A673 (cell line): ENCODE data around the gene ESRRG. TPM values are rescaled to one million over a fixed set of nuclear protein-coding genes. Genes with fewer than 3 reads are reported as not detected.
A peak's percentile ranks its signal among the peaks of the same experiment; 100 is the strongest.

ENCODE experiments used
- BruUV-seq: library from RNA; stranded (reverse); fragments of 400-500 nt; replicated peaks from 2 replicates; lab custom pipeline; 2021; lab: Mats Ljungman, UMichigan
- CTCF ChIA-PET: fragments of 300-600 bp; sonication (Branson Sonifier 250); formaldehyde crosslinking; loops from one replicate; lab custom pipeline; 2022; ENCODE audit warnings: antibody characterized with exemption; lab: Charles Lee
- POLR2A ChIA-PET: fragments of 300-600 bp; sonication (Branson Sonifier 250); formaldehyde crosslinking; loops from one replicate; lab custom pipeline; 2022; ENCODE audit warnings: antibody characterized with exemption; ENCODE audit not compliant: low non-redundant PET; lab: Charles Lee
- DNase-seq: peaks from one replicate; pipeline ENCODE4 v3.0.0-alpha.2; 2015; ENCODE audit warnings: low spot score
- H3K27ac ChIP-seq: fragments of 200-600 bp; sonication (generic); 2 replicates; pipeline ENCODE4 v1.5.1; 2016; ENCODE audit warnings: mixed run types, low read depth, mild to moderate bottlenecking, mixed read lengths, antibody characterized with exemption, low read length; ENCODE audit not compliant: poor library complexity, severe bottlenecking
- H3K27me3 ChIP-seq: fragments of 200-600 bp; sonication (generic); replicated peaks from 2 replicates; pipeline ENCODE4 v1.6.1; 2017; ENCODE audit warnings: mixed run types, low read depth, mild to moderate bottlenecking, mixed read lengths, antibody characterized with exemption, low read length; ENCODE audit not compliant: insufficient read depth, poor library complexity
- H3K36me3 ChIP-seq: fragments of 200-600 bp; sonication (generic); 2 replicates; pipeline ENCODE4 v1.6.1; 2016; ENCODE audit warnings: mixed run types, mild to moderate bottlenecking, mixed read lengths, antibody characterized with exemption, low read length; ENCODE audit not compliant: insufficient read depth, poor library complexity, severe bottlenecking
- H3K4me1 ChIP-seq: fragments of 200-600 bp; sonication (generic); 2 replicates; pipeline ENCODE4 v1.6.1; 2017; ENCODE audit warnings: mixed run types, mild to moderate bottlenecking, mixed read lengths, antibody characterized with exemption, low read length; ENCODE audit not compliant: insufficient read depth, poor library complexity, severe bottlenecking
- H3K4me3 ChIP-seq: fragments of 200-600 bp; sonication (generic); 2 replicates; pipeline ENCODE4 v1.5.1; 2016; ENCODE audit warnings: low read depth, mixed run types, mild to moderate bottlenecking, mixed read lengths, low read length; ENCODE audit not compliant: poor library complexity, severe bottlenecking
- H3K9me3 ChIP-seq: fragments of 200-600 bp; sonication (generic); 2 replicates; pipeline ENCODE4 v1.6.1; 2016; ENCODE audit warnings: mixed run types, low read depth, mild to moderate bottlenecking, mixed read lengths, antibody characterized with exemption, low read length; ENCODE audit not compliant: poor library complexity, severe bottlenecking
- EZH2 ChIP-seq: fragments of 200-600 bp; sonication (generic); IDR thresholded peaks from 2 replicates; pipeline ENCODE4 v1.6.1; 2017; ENCODE audit warnings: borderline replicate concordance, low read depth, mild to moderate bottlenecking, mixed read lengths, antibody characterized with exemption, low read length; ENCODE audit not compliant: poor library complexity, severe bottlenecking
- intact Hi-C: fragments of 100-400 bp; cut with micrococcal nuclease; formaldehyde crosslinking; loops from one replicate; pipeline ENCODE4 v1.10.0; 2022; ENCODE audit not compliant: unreplicated experiment
- total RNA-seq: library from RNA; stranded (reverse); gene quantifications from 2 replicates; pipeline ENCODE4 v1.2.3, GENCODE V29; 2021
- TF ChIP-seq, protein P1 (sequence below): fragments of 300-800, 200-600 bp; sonication (generic); conservative IDR thresholded peaks from 2 replicates; pipeline ENCODE4 v1.5.1; 2017; ENCODE audit warnings: low read depth, mild to moderate bottlenecking, antibody characterized with exemption, low read length, moderate library complexity, mixed read lengths

ESRRG gene
- total RNA-seq, 1 experiment from 2014 or later = not detected

DNA sequence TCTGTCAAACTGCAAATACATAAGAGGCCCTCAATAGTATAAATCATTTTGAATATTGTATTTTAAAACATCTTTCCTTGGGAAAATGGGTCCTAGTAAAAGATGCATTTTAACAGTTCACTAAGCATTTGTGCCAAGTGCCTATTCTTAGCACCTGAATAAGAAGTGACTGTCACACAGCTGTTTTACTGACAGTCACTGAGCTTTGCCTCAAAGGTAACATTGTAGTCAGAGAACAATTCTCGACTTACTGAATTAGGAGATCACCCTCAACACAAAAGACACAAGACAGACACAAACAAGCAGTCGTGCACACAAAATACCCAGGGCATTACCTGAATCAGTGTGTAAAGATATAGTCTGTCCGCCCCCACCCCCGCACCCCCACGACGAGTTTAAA lies 408 bp downstream of the ESRRG start:
- CTCF ChIA-PET = no interaction called here
- no peak for DNase-seq
- no peaks in the 10 kb centered on the region for H3K36me3 ChIP-seq
- TF ChIP-seq, protein P1, sequence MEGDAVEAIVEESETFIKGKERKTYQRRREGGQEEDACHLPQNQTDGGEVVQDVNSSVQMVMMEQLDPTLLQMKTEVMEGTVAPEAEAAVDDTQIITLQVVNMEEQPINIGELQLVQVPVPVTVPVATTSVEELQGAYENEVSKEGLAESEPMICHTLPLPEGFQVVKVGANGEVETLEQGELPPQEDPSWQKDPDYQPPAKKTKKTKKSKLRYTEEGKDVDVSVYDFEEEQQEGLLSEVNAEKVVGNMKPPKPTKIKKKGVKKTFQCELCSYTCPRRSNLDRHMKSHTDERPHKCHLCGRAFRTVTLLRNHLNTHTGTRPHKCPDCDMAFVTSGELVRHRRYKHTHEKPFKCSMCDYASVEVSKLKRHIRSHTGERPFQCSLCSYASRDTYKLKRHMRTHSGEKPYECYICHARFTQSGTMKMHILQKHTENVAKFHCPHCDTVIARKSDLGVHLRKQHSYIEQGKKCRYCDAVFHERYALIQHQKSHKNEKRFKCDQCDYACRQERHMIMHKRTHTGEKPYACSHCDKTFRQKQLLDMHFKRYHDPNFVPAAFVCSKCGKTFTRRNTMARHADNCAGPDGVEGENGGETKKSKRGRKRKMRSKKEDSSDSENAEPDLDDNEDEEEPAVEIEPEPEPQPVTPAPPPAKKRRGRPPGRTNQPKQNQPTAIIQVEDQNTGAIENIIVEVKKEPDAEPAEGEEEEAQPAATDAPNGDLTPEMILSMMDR = no peak
- TF ChIP-seq EZH2 = no peak
- BruUV-seq = no TSS peak
- peaks cover 3% of the 10 kb centered on the region for H3K4me1 ChIP-seq
- intact Hi-C loops = no loop called here
- peaks cover 97% of the 10 kb centered on the region for H3K27me3 ChIP-seq
- no peak overlapping the region for H3K4me3 ChIP-seq
- POLR2A ChIA-PET = no interaction called here
- H3K9me3 ChIP-seq = no peaks in the 10 kb centered on the region
- H3K27ac ChIP-seq = no peak overlapping the region

DNA sequence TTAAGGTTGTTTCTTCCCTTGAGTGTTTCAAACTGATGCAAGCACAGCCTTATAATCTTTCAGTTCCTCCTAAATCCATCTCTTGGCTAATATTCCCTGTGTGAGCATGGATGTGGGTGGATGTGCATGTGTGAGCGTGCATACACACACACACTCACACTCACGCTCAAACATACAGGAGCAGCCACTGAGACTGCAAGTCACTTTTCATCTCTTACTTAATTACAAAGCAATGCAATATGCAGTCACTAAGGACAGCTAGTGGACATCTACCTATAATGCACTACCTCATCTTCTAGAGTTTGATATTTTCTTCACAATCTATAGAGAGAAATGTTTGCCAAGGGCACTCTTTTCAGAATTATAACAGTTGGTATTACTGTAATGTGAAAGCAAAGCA lies 1.4 kb downstream of the ESRRG start:
- TF ChIP-seq, protein P1 = no peak
- peak; percentile 58 for TF ChIP-seq EZH2
- BruUV-seq = no TSS peak
- peaks cover 97% of the 10 kb centered on the region for H3K27me3 ChIP-seq
- no peak overlapping the region for H3K27ac ChIP-seq
- H3K36me3 ChIP-seq = no peaks in the 10 kb centered on the region
- no peak for DNase-seq
- H3K9me3 ChIP-seq = no peaks in the 10 kb centered on the region
- ChIA-PET POLR2A (no interaction called here), CTCF (no interaction called here)
- intact Hi-C loops = no loop called here
- peaks cover 3% of the 10 kb centered on the region for H3K4me1 ChIP-seq
- H3K4me3 ChIP-seq = no peak overlapping the region

DNA sequence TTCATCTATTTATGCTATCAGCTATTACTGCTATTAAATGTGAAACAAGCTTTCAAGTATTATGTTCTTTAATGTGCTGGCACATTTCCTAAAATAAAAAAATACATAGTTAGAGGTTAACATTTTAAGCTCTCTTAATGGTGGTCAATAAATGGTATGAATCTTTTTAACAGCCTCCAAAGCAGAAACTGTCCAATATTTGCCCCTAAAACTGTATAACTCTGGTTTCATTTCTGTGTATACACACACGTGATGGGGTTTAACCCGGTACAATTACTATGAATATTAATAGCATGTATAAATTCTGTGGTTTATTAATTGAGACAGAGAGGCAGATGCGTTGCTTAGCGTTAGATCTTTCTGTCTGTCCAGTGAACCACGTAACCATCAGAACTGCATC lies 2.2 kb downstream of the ESRRG start:
- Histone ChIP-seq H3K4me1 (peaks cover 3% of the 10 kb centered on the region), H3K9me3 (no peaks in the 10 kb centered on the region), H3K27me3 (peaks cover 97% of the 10 kb centered on the region), H3K27ac (no peak overlapping the region), H3K36me3 (no peaks in the 10 kb centered on the region), H3K4me3 (no peak overlapping the region)
- intact Hi-C loops = no loop called here
- no peak for DNase-seq
- POLR2A ChIA-PET = no interaction called here
- no peak for TF ChIP-seq EZH2
- TF ChIP-seq, protein P1 = no peak
- BruUV-seq = no TSS peak
- CTCF ChIA-PET = no interaction called here
